GM04503 (cell line): ENCODE measurements around the gene ALPP.
"Not testable (repeated sequence)": the region's sequence is repeated elsewhere in the genome, so short reads cannot be mapped to it uniquely, and the experiment has no call there.

Experiments used
- DNase-seq: peaks from one replicate; pipeline ENCODE4 v3.0.0-alpha.2; 2012; ENCODE audit warnings: low read depth

The ALPP gene

DNA sequence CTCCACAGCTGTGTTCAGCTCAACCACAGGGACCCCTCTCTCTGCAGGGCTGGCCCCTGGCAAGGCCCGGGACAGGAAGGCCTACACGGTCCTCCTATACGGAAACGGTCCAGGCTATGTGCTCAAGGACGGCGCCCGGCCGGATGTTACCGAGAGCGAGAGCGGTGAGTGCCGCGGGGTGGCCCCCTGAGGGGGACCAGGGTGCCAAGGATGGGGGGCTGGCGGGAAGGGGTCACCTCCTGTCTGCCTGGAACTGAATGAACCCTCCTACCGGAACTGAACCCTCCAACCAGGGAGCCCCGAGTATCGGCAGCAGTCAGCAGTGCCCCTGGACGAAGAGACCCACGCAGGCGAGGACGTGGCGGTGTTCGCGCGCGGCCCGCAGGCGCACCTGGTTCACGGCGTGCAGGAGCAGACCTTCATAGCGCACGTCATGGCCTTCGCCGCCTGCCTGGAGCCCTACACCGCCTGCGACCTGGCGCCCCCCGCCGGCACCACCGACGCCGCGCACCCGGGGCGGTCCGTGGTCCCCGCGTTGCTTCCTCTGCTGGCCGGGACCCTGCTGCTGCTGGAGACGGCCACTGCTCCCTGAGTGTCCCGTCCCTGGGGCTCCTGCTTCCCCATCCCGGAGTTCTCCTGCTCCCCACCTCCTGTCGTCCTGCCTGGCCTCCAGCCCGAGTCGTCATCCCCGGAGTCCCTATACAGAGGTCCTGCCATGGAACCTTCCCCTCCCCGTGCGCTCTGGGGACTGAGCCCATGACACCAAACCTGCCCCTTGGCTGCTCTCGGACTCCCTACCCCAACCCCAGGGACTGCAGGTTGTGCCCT is 2.9 kb downstream of the ALPP start:
- DNase-seq, result not testable (repeated sequence)

DNA sequence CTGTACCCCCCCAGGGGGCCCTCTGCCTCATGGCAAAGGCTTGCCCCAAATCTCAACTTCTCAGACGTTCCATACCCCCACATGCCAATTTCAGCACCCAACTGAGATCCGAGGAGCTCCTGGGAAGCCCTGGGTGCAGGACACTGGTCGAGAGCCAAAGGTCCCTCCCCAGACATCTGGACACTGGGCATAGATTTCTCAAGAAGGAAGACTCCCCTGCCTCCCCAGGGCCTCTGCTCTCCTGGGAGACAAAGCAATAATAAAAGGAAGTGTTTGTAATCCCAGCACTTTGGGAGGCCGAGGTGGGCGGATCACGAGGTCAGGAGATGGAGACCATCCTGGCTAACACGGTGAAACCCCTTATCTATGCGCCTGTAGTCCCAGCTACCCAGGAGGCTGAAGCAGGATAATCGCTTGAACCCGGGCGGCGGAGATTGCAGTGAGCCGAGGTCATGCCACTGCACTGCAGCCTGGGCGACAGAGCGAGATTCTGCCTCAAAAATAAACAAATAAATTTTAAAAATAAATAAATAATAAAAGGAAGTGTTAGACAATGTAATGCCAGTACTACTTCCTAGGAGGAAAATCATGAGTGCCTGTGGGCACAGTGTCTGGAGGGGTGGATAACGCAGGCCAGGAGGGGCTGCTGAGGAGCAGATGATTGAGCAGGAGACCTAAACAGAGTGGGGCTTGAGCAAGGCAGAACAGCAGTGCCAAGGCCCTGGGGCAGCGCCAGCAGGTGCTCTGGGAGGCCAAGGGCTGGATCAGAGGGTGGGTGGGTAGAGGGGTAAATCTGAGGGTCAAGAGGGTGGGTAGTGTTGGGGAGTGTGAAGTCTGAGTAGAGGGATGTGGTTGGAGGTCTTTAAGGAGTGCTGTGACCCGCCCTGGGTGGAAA is 4.0 kb downstream of the ALPP start:
- no peak for DNase-seq

DNA sequence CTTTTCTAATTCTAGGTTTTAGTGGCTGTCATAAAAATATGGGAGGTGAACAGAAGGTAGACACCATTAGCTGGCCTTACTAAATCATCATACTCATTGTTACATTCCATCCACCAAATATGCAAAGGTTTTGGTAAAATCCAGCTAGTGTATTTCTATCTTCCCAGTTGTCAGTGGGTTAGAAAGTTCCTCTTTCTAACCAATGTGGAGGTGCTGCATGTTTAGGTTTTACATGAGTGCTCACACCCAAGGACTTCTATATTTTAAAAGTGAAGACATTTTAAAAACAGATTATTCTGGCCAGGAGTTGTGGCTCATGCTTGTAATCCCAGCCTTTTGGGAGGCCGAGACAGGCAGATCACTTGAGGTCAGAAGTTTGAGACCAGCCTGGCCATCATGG is 5.9 kb downstream of the ALPP start:
- no peak for DNase-seq

DNA sequence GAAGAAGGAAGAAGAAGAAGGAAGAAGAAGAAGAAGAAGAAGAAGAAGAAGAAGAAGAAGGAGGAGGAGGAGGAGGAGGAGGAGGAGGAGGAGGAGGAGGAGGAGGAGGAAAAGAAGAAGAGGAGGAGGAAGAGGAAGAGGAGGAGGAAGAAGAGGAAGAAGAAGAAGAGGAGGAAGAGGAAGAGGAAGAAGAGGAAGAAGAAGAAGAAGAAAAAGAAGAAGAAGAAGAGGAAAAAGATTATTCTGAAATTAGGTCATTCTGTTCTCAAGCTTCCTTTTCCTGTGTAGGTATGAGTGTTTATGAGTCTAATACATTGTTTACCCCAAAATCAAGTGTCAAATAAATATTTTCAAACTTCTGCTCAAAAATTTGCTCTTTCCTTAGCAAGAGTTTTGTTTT is 6.5 kb downstream of the ALPP start:
- not testable (repeated sequence) for DNase-seq

DNA sequence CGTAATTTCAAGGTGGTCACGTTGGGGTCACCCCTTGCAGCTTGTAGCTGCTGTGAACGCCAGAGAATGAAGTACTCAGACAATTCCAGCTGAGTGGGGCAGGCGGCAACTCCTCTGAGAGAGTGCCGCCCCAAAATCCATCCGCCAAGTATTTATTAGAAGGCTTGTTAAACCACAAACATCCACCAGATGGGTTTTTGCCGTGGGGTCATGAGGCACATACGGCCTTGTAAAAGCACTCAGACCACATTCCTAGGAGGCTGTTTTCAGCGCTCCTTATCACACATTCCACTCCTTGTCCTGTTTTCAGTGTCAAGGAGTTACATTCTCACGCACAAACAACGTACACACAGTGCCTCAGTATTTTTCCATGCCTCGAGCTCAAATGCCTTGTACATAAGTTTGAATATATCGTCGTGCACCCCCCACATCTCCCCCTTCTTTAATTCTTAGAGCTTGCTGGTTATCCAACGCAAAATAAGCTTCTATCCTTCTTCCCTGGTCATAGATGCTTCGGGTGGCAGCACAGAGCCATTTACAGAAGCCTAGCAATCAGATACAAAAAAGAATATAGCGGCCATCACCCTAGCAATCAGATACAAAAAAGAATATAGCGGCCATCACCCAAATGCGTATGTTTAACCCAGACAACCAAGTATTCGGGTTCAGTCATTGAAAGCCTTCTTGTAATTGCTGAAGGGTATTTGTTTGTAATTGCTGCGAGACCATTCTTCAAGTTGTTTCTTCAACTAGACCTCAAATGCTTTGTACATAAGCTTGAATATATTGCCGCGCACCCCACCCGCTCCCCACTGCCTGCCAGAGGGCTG is 7.3 kb downstream of the ALPP start:
- peak; percentile 80 for DNase-seq

DNA sequence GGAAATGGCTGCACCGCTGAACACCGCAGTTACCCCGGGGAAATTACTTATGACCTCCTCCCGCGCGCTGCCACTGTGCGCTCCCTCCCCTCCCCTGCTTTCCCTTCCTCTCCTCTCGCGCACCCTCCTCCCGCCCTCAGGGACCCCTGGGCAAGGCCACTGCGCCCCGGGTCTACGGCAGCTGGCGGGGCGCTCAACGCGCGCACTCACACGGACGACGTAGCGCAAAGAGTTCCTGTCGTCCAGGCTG is 7.9 kb downstream of the ALPP start:
- DNase-seq, result no peak

DNA sequence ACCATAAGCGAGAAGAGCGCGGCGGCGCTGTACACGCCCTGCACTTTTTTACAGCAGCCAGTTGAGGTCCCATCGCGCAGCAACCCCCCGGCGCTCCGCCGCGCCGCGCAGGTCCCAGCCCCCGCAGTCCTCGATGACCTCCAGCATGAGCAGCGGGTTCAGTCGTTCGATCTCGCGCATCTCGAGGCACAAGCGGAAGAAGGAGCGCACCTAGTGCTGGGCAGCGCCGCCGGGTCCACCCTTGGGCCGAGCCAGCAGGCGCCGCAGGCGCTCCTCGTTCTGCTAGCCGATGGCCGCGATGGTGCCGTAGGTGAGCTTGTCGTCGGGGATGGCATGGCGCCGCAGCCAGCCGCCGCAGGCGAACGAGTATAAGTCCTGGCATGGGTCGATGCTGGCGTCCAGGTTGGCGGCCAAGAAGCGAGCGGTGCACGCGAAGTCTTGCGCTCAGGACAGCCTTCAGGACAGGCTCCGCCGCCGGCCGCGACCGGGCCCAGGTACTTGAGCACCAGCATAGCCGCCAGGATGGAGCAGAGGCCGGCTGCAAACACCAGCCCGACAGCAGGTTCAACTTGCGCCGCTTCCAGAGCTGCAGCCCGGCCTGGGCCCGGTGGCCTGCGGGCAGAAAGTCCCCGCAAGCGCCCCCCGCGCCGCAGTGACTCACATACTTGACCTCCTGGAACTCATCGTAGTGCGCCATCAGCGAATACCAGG is 8.3 kb downstream of the ALPP start:
- no peak for DNase-seq

DNA sequence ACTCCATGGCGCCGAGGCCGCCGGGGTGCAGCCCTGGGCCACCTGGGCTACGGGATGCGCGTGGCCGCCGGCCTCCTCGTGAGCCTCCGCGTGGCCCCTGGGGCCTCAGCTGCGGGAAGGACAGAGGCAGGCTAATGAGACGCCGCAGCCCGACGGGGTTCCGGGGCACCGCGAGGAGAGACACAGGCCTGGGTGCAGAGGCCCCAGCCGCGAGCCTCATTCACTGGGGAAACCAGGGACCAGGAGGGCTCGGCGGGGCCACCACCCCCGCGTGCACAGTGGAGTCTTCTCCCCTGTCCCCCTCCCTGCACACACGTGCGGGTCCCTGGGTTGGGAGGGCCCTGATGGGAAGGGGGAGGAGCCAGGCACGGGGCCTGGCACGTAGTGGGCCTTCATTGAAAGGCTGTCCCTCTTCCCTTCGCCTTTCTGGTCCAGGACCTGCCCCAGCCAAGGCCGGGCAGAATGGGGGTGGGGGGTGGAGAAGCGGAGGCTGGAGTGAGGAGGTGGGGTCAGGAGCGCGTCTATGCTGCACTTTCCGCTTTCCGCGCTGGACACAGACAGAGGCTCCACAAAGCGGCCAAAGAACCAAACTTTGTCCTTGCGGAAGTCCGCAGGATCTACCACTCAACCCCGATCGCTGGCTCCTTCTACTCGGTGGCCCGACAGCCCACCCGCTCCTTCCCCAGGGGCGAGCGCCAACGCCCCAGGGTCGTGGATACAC is 9.1 kb downstream of the ALPP start:
- DNase-seq, result no peak

DNA sequence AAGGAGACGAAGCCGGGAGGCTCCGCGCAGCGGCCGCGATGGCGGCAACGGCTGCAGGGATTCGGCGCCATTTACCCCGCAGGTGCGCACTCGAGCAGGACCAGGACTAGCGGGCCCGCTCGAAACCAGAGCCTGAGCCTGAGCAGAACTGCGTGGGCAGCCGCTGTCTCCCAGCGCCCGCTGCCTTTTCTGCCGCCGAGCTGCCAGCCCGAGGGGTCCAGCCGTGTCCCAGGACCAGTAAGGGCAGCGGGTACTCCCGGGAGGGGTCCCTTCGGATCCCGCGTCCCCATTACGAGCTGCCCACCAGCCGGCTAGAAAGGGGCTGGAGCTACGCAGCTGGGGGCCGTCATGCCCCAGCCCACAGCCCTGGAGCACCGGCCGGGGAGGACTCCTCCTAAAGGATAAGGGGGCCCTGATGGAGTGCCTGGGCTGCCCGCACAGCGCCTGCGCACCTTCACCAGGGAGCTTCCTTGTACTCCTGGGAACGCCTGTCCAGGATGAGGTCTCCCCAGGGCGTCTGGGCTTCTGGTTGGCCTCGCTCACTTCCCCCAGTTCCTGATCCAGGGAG is 9.9 kb downstream of the ALPP start:
- DNase-seq, result no peak

DNA sequence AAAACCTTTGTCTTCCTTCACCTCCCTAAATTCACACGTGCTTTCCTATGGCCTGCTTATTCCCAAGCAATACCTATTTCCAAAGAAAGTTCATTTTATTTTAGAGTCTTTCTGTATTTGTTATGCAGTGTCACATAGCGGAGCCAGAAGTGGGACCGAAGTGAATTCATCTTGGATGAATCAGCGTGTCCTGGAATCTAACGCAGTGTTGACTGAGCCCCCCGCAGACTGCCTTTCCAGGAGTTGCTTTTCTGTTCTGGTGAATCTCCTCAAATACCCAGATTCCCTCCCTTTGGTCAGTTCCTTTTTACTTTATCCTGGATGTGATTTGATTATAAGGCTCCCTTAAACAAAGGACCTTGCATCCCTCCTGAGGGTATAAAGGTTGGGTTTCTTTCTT is 10.8 kb downstream of the ALPP start:
- DNase-seq, result no peak

DNA sequence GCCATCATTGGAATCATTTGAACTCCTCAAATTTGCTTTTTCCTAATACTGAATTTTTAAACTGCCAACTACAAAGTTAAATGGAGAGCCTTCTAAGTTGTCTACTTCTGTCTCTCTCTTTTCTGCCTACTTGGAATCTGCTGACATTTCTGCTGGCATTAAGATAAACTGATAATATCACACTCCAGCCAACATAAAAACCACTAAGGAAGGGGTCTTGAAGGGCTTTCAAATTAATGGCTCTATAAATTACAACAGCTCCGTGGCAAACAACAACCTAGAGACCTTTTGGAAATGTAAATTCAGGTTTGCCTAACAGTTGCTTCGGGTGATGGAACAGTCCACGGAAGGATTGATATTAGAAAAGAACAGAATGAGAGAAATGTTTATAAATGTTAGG is 12.1 kb downstream of the ALPP start:
- no peak for DNase-seq

DNA sequence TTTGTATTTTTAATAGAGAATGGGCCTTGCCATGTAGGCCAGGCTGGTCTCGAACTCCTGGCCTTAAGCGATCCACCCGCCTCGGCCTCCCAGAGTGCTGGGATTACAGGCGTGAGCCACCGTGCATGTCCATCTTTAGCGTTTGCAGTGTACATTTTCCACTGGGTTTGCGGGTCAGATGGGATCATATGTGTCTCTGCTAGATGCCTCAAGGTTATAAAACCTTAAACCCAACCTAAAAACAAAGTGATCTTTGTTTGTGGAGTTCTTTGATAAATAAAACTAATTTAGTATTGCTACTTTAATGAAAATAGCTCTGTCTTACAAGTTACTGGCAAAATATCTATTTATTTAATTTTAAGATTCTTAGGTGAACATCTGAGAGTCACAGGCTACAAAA is 15.0 kb downstream of the ALPP start:
- no peak for DNase-seq

DNA sequence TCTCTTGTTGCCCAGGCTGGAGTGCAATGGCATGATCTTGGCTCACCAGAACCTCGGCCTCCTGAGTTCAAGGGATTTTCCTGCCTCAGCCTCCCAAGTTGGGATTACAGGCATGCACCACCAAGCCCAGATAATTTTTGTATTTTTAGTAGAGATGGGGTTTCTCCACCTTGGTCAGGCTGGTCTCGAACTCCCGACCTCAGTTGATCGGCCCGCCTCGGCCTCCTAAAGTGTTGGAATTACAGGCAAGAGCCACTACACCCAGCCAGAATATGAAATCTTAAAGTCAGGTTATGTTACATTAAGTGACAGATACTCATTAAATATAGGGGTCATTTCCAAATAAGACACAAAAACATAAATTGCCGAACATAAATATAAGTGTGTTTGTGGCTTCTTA is 15.9 kb downstream of the ALPP start:
- DNase-seq, result not testable (repeated sequence)

DNA sequence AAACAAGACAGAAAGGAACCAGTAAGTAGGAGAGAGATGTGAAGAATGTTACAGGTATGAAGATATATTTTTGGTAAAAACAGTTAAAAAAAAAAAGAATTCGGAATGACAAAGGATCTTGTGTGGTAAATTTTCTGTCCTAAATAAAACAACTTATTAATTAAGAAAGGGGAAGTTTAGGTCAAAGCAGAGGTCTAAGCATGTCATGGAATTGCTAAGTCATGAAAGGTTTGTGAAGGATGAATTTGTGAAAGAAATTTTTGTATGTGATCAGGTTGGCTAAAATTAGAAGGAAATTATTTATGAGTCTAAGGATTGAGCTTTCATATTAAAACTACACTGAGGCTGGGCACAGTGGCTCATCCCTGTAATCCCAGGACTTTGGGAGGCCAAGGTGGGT is 17.0 kb downstream of the ALPP start:
- no peak for DNase-seq

DNA sequence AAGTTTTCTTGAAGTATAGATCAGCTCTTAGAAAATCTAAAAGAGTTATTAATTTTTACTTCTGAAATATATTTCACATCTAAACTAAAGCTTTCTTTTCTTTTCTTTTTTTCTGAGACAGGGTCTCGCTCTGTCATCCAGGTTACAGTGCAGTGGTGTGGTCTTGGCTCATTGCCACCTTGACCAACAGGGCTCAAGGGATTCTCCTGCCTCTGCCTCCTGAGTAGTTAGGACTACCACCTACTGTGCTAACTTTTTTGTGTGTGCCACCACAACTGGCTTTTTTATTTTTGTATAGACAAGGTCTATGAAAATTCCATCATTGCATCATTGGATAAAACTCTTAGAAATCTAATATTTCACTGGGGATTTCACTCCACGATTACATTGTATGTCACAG is 18.1 kb downstream of the ALPP start:
- DNase-seq, result no peak

DNA sequence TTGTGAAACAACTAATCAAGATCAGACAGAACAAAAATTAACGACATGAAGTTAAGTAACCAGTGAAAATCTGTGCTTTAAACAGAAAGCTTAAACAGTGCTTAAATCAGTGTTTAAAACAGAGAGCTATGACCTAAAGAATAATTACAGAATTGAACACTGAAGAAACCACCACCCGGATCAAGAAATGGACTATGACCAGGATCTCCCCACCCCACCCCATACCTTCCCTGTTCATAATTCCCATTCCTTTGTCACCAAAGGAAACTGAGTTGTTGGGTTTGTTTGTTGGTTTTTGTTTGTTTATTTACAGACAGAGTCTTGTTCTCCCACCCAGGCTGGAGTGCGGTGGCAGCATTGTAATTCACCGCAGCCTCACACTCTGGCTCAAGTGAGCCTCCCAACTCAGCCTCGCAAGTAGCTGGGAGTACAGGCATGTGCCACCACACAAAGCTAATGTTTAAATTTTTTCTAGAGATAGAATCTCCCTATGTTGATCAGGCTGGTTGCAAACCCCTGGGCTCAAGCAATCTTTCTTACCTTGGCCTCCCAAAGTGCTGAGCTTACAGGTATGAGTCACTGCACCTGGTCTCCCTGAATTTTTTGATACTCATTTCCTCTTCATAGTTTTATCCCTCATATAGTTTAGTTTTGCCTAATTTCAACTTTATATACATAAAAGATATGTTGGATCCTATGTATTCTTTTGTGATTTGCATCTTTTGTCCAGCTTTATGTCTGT is 19.9 kb downstream of the ALPP start:
- no peak for DNase-seq

DNA sequence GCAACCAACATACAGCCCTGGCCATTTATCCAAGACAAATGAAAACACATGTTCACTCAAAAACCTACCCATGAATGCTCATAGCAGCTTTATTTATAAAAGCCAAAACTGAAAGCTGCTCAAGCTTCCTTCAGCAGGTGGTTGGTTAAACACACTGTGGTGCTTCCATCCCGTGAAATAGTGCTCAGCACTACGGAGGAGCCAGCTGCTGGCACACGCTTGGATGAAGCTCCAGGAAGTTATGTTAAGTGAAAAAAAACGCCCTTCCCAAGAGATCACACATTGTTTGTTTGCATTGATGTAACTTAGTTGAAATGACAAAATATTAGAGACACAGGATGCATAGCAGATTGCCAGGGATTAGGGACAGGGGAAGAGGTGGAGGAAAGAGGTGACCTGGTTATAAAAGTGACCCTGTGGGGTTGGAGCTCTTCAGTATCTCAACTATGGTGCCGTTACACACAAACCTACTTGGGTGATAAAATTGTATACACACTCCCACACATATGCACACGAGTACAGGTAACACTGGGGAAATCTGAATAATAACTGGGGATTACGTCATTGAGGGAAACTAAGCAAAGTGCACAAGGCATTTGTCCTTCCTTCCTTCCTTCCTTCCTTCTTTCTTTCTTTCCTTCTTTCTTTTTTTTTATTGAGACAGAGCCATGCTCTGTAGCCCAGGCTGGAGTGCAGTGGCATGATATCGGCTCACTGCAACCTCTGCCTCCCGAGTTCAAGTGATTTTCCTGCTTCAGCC is 21.9 kb downstream of the ALPP start:
- DNase-seq, result no peak

DNA sequence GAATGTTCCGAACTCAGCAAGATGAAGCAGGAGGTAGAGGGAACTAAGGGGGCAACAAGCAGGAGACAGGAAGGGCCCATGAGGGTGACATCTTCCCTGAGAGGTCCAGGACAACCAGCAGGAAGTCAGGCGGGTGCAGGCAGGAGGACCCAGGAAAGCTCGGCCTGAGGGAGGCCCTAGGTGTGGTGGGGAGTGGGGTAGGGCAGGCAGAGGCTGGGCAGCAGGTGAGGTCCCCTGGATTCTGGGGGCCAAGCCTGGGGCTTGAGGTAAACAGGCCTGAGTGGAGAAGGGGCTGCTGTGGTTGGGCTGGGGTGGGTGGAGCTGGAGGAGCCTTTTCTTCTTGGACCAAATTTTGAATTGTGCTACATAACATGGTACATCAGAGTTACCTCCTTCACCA is 24.0 kb downstream of the ALPP start:
- DNase-seq, result no peak

DNA sequence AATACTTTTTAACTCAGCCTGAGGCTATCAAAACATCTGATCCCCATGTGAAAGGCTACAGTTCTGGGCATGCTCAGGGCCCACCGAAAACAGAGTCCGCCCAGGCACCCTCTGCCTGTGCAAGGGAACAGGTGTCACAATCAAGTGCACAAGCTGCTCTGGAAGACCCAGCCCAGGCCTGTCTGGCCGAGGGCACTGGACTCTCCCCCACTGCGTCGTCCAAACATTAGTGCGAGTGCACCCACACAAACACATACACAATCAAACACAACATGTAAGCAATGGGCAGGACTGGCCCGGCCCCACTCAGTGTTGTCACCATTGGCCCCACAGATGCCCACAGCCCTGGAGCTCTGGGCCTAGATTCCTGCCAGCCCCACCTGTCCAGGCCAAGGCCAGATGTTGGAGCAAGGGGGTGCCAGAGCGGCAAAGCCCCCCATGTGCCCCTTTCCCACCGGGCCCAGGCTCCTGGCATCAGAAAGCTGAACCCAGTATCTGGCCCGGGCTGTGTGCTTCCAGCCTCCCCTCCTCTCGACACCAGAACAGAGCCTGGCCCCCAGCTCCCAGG is 27.5 kb downstream of the ALPP start:
- DNase-seq, result no peak
